ENCODE data around the gene CDK19. TPM values are rescaled to one million over a fixed set of nuclear protein-coding genes. Genes with fewer than 3 reads are reported as not detected.
"Not testable (repeated sequence)": the region's sequence is repeated elsewhere in the genome, so short reads cannot be mapped to it uniquely, and the experiment has no call there.

CDK19 gene
- total RNA-seq, 1 donor from 2014 or later, result 19.0 TPM

- no peak overlapping the region for H3K27ac Mint-ChIP-seq (ENCODE audit: unreplicated experiment)
These were observed 201.9 kb downstream of the CDK19 start for GRCh38 chr6:110613356-110613755.

GRCh38 chr6:110612298-110612697 is 203.0 kb downstream of the CDK19 start:
- Mint-ChIP-seq H3K36me3 (ENCODE audit: low read depth, unreplicated experiment) (peaks cover 5% of the 10 kb centered on the region), H3K4me1 (ENCODE audit: unreplicated experiment) (peaks cover 39% of the 10 kb centered on the region), H3K4me3 (ENCODE audit: unreplicated experiment) (no peak overlapping the region), H3K27ac (ENCODE audit: unreplicated experiment) (no peak overlapping the region), H3K27me3 (ENCODE audit: unreplicated experiment) (no peaks in the 10 kb centered on the region), H3K9me3 (ENCODE audit: unreplicated experiment) (no peaks in the 10 kb centered on the region)
- no peak for DNase-seq (ENCODE audit: low spot score)
- TF ChIP-seq CTCF (IDR thresholded peaks at IDR 0.05; ENCODE audit: unreplicated experiment), result no peak

More at GRCh38 chr6:110613356-110613755, 201.9 kb downstream of the CDK19 start:
- no peaks in the 10 kb centered on the region for H3K27me3 Mint-ChIP-seq (ENCODE audit: unreplicated experiment)
- no peaks in the 10 kb centered on the region for H3K9me3 Mint-ChIP-seq (ENCODE audit: unreplicated experiment)
- no peak for DNase-seq (ENCODE audit: low spot score)
- H3K36me3 Mint-ChIP-seq (ENCODE audit: low read depth, unreplicated experiment), result peaks cover 5% of the 10 kb centered on the region
- H3K4me1 Mint-ChIP-seq (ENCODE audit: unreplicated experiment), result peaks cover 45% of the 10 kb centered on the region
- no peak for TF ChIP-seq CTCF (IDR thresholded peaks at IDR 0.05; ENCODE audit: unreplicated experiment)
- no peak overlapping the region for H3K4me3 Mint-ChIP-seq (ENCODE audit: unreplicated experiment)

GRCh38 chr6:110609101-110609500 is 206.2 kb downstream of the CDK19 start:
- Mint-ChIP-seq H3K4me3 (ENCODE audit: unreplicated experiment) (no peak overlapping the region), H3K27ac (ENCODE audit: unreplicated experiment) (no peak overlapping the region), H3K4me1 (ENCODE audit: unreplicated experiment) (peaks cover 19% of the 10 kb centered on the region), H3K27me3 (ENCODE audit: unreplicated experiment) (peaks cover 3% of the 10 kb centered on the region), H3K9me3 (ENCODE audit: unreplicated experiment) (no peaks in the 10 kb centered on the region), H3K36me3 (ENCODE audit: low read depth, unreplicated experiment) (peaks cover 6% of the 10 kb centered on the region)
- no peak for TF ChIP-seq CTCF (IDR thresholded peaks at IDR 0.05; ENCODE audit: unreplicated experiment)
- no peak for DNase-seq (ENCODE audit: low spot score)

- no peak for TF ChIP-seq CTCF (IDR thresholded peaks at IDR 0.05; ENCODE audit: unreplicated experiment)
- H3K4me1 Mint-ChIP-seq (ENCODE audit: unreplicated experiment), result peaks cover 11% of the 10 kb centered on the region
- no peak overlapping the region for H3K4me3 Mint-ChIP-seq (ENCODE audit: unreplicated experiment)
- peaks cover 7% of the 10 kb centered on the region for H3K27me3 Mint-ChIP-seq (ENCODE audit: unreplicated experiment)
- no peaks in the 10 kb centered on the region for H3K9me3 Mint-ChIP-seq (ENCODE audit: unreplicated experiment)
- no peak for DNase-seq (ENCODE audit: low spot score)
- no peak overlapping the region for H3K27ac Mint-ChIP-seq (ENCODE audit: unreplicated experiment)
- H3K36me3 Mint-ChIP-seq (ENCODE audit: low read depth, unreplicated experiment), result peaks cover 6% of the 10 kb centered on the region
These were observed 207.1 kb downstream of the CDK19 start for GRCh38 chr6:110608151-110608550.

- H3K4me1 Mint-ChIP-seq (ENCODE audit: unreplicated experiment), result peaks cover 2% of the 10 kb centered on the region
- TF ChIP-seq CTCF (IDR thresholded peaks at IDR 0.05; ENCODE audit: unreplicated experiment), result no peak
- H3K27ac Mint-ChIP-seq (ENCODE audit: unreplicated experiment), result no peak overlapping the region
- H3K9me3 Mint-ChIP-seq (ENCODE audit: unreplicated experiment), result no peaks in the 10 kb centered on the region
- H3K4me3 Mint-ChIP-seq (ENCODE audit: unreplicated experiment), result no peak overlapping the region
- H3K36me3 Mint-ChIP-seq (ENCODE audit: low read depth, unreplicated experiment), result peaks cover 6% of the 10 kb centered on the region
- no peak for DNase-seq (ENCODE audit: low spot score)
- peaks cover 7% of the 10 kb centered on the region for H3K27me3 Mint-ChIP-seq (ENCODE audit: unreplicated experiment)
These were observed 209.1 kb downstream of the CDK19 start for GRCh38 chr6:110606151-110606550.

- not testable (repeated sequence) for H3K4me3 Mint-ChIP-seq (ENCODE audit: unreplicated experiment); H3K36me3 Mint-ChIP-seq (ENCODE audit: low read depth, unreplicated experiment); H3K27ac Mint-ChIP-seq (ENCODE audit: unreplicated experiment); DNase-seq (ENCODE audit: low spot score); H3K4me1 Mint-ChIP-seq (ENCODE audit: unreplicated experiment); H3K27me3 Mint-ChIP-seq (ENCODE audit: unreplicated experiment); H3K9me3 Mint-ChIP-seq (ENCODE audit: unreplicated experiment)
These were observed 214.6 kb downstream of the CDK19 start for GRCh38 chr6:110600640-110601039.

All from endothelial cell (in vitro differentiated cells).